ENCODE data around the gene LUZP1.

LUZP1 gene

GRCh38 chr1:23111600-23112535, 56.8 kb downstream of the LUZP1 start:
- no peaks in the 10 kb centered on the region for H3K27me3 ChIP-seq (replicated peaks; ENCODE audit: control insufficient read depth, insufficient read depth, low read length)
- H3K36me3 ChIP-seq (ENCODE audit: control insufficient read depth, insufficient read depth, low read length, severe bottlenecking): peaks cover 16% of the 10 kb centered on the region
- DNase-seq (ENCODE audit: low read depth): no peak
- no peaks in the 10 kb centered on the region for H3K9me3 ChIP-seq (ENCODE audit: control insufficient read depth, low read length)
- peaks cover 11% of the 10 kb centered on the region for H3K4me1 ChIP-seq (ENCODE audit: control insufficient read depth, insufficient read depth, low read length)
- H3K9ac ChIP-seq (ENCODE audit: low read length): no peak overlapping the region
- no peak overlapping the region for H3K4me3 ChIP-seq (ENCODE audit: low read length)

DNA sequence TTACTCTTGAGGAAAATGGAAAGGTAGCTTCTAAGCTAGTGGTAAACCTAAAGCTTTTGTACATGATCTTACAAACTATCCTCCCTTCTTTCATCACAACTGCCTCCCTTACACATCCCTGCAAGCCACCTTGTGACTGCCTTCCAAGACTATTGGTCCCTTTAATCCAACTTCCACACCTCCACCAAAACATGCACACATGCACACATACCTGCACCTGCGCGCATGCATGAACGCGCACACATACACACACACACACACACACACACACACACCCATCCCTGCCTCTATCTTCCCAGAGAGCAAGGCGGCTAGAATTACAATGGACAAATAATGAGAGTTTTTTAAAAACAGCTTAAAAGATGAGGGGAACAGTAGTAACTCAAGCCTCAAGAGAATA, 58.3 kb downstream of the LUZP1 start:
- H3K36me3 ChIP-seq (ENCODE audit: control insufficient read depth, insufficient read depth, low read length, severe bottlenecking): peaks cover 28% of the 10 kb centered on the region
- no peak overlapping the region for H3K9ac ChIP-seq (ENCODE audit: low read length)
- no peak overlapping the region for H3K4me3 ChIP-seq (ENCODE audit: low read length)
- DNase-seq (ENCODE audit: low read depth): no peak
- H3K4me1 ChIP-seq (ENCODE audit: control insufficient read depth, insufficient read depth, low read length): peaks cover 11% of the 10 kb centered on the region
- H3K9me3 ChIP-seq (ENCODE audit: control insufficient read depth, low read length): no peaks in the 10 kb centered on the region
- no peaks in the 10 kb centered on the region for H3K27me3 ChIP-seq (replicated peaks; ENCODE audit: control insufficient read depth, insufficient read depth, low read length)

DNA sequence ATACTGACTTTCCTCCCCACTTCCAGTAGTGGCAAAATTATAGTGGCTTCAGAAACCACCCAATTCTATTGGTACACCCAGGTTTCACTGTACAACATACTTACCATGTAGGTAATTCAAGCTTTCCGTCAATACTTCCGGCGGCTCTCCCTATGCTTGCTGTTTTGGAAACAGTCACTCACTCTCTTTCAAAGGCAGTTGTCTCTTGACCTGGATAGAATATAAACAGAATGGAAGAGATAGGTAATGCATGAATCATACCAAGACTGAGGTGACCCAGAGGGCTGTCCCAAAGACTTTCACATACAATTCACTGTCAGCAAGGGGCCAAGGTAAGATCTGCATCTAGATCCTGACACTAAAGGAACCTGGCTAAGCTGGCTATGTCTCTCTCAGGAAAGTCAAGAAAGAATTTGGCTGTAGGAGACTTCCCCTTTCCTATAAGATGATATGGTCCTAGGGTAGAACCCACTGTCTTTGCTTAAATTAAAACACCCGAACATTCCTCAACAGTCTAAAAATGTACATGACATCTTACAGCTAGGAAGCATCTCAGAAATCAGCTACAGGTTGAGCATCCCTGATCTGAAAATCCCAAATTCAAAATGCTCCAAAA, 59.6 kb downstream of the LUZP1 start:
- no peak overlapping the region for H3K9ac ChIP-seq (ENCODE audit: low read length)
- no peak overlapping the region for H3K4me3 ChIP-seq (ENCODE audit: low read length)
- peaks cover 11% of the 10 kb centered on the region for H3K4me1 ChIP-seq (ENCODE audit: control insufficient read depth, insufficient read depth, low read length)
- peaks cover 38% of the 10 kb centered on the region for H3K36me3 ChIP-seq (ENCODE audit: control insufficient read depth, insufficient read depth, low read length, severe bottlenecking)
- no peak for DNase-seq (ENCODE audit: low read depth)
- no peaks in the 10 kb centered on the region for H3K27me3 ChIP-seq (replicated peaks; ENCODE audit: control insufficient read depth, insufficient read depth, low read length)
- H3K9me3 ChIP-seq (ENCODE audit: control insufficient read depth, low read length): no peaks in the 10 kb centered on the region

DNA sequence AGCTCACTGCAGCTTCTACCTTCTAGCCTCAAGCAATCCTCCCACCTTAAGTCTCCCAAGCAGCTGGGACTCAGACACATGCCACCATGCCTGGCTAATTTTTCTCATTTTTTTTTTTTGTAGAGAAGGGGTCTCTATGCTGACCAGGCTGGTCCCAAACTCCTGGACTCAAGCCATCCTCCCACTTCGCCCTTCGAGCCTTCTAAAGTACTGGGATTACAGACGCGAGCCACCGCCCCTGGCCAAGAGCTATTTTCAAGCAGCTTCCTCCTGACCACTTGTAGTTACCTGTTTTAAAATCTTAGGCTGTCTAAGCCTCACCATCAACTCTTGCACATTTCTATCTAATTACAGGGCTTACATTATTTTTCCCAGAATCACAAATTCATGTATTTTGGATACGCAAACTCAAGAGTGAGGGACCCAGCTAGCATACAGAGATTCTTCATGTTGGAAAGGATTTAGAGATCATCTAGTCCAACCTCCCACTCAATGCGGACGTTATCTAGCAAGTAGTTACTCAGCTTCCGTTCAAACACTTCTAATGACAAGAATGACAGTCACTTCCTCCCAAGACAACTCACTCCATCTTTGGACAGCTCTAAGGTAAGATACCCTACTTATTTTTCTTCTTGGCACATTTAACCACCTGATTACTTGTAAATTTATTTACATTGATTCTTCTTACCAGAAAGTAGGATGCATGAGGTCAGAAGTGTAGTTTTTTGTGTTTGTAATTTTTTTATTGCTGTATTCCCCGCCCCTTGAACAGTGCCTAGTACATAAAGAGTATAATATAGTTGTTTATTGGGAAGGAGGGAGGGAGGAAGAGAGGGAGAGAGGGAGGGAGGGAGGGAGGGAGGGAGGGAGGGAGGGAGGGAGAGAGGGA, 65.4 kb downstream of the LUZP1 start:
- Histone ChIP-seq H3K9me3 (ENCODE audit: control insufficient read depth, low read length) (no peaks in the 10 kb centered on the region), H3K4me1 (ENCODE audit: control insufficient read depth, insufficient read depth, low read length) (peaks cover 50% of the 10 kb centered on the region), H3K36me3 (ENCODE audit: control insufficient read depth, insufficient read depth, low read length, severe bottlenecking) (peaks cover 32% of the 10 kb centered on the region), H3K27me3 (replicated peaks; ENCODE audit: control insufficient read depth, insufficient read depth, low read length) (no peaks in the 10 kb centered on the region), H3K9ac (ENCODE audit: low read length) (no peak overlapping the region), H3K4me3 (ENCODE audit: low read length) (no peak overlapping the region)
- DNase-seq (ENCODE audit: low read depth): no peak

DNA sequence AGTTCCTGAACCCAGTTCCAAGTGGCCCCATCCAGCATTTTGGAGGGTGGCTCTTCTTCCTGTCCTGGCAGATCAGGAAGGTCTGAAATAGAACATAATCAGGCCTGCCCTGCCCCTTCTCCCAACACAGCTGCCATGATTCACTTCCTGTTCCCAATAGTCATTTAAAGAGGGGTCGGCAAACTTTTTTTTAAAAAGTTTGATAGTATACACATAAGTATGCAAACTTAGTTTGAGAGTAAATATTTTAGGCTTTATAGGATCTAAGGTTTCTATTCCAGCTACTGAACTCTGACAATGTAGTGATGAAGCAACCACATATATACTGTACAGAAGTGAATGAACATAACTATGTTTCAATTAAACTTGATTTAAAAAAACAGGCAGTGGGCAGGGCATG, 66.4 kb downstream of the LUZP1 start:
- H3K27me3 ChIP-seq (replicated peaks; ENCODE audit: control insufficient read depth, insufficient read depth, low read length): no peaks in the 10 kb centered on the region
- H3K4me3 ChIP-seq (ENCODE audit: low read length): no peak overlapping the region
- peaks cover 26% of the 10 kb centered on the region for H3K36me3 ChIP-seq (ENCODE audit: control insufficient read depth, insufficient read depth, low read length, severe bottlenecking)
- H3K4me1 ChIP-seq (ENCODE audit: control insufficient read depth, insufficient read depth, low read length): peaks cover 57% of the 10 kb centered on the region
- peak; percentile 68 for DNase-seq (ENCODE audit: low read depth)
- no peaks in the 10 kb centered on the region for H3K9me3 ChIP-seq (ENCODE audit: control insufficient read depth, low read length)
- no peak overlapping the region for H3K9ac ChIP-seq (ENCODE audit: low read length)

DNA sequence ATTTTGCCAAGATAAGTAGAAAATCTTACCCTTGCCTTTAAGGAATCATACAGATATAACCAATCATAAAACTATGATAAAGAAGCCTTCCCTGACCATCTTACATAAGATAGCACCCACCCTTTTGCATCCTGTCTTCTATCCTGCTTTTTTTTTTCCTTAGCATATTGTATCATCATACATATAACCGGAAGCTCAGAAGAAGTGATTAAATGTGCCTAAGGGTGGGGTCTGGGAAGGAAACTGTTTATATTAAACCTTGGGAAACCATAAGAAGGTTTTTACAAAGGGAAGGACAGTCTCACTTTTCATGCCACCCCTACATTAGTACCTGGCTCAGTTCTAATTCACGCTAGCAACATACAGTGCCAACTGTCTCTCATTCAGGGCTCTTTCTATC, 66.8 kb downstream of the LUZP1 start:
- peak overlapping the region; percentile 31 for H3K4me3 ChIP-seq (ENCODE audit: low read length)
- H3K9me3 ChIP-seq (ENCODE audit: control insufficient read depth, low read length): no peaks in the 10 kb centered on the region
- DNase-seq (ENCODE audit: low read depth): peak; percentile 20
- peaks cover 22% of the 10 kb centered on the region for H3K36me3 ChIP-seq (ENCODE audit: control insufficient read depth, insufficient read depth, low read length, severe bottlenecking)
- no peak overlapping the region for H3K9ac ChIP-seq (ENCODE audit: low read length)
- H3K27me3 ChIP-seq (replicated peaks; ENCODE audit: control insufficient read depth, insufficient read depth, low read length): no peaks in the 10 kb centered on the region
- peaks cover 57% of the 10 kb centered on the region for H3K4me1 ChIP-seq (ENCODE audit: control insufficient read depth, insufficient read depth, low read length)

DNA sequence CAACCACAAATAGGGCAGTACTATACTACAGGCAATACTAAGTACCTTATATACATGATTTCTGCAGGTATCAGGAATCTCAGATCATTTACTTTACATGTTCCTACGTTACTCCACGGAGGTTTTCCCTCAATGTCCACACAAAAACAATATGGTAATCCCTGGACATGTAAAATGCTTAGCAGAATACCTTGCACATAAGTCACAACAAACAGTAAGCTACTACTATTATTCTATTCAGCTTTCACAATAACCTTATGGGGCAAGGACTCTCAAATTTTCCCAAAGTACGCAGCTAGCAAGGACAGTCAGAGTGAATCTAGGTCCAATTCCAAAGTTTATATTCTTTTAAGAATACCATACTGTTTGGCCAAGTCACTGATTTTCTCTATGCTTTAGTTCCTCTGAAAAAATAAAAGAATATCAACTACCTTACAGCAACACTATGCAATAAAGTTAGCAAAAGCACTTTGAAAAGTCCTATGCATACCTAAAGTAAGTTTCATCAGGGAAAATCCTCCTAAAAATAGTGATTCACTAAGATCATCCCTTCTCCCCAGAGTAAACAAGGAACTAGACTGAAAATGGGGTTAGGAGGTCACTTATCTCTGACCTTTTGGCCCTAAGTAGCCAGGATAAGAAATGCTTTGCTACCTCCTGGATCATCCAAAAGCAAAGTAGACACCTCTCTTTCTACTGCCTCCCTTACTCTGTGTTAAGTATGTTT, 67.4 kb downstream of the LUZP1 start:
- H3K4me1 ChIP-seq (ENCODE audit: control insufficient read depth, insufficient read depth, low read length): peaks cover 57% of the 10 kb centered on the region
- H3K4me3 ChIP-seq (ENCODE audit: low read length): peak overlapping the region; percentile 31
- H3K9me3 ChIP-seq (ENCODE audit: control insufficient read depth, low read length): no peaks in the 10 kb centered on the region
- DNase-seq (ENCODE audit: low read depth): peak; percentile 45
- peak overlapping the region; percentile 11 for H3K9ac ChIP-seq (ENCODE audit: low read length)
- no peaks in the 10 kb centered on the region for H3K27me3 ChIP-seq (replicated peaks; ENCODE audit: control insufficient read depth, insufficient read depth, low read length)
- peaks cover 19% of the 10 kb centered on the region for H3K36me3 ChIP-seq (ENCODE audit: control insufficient read depth, insufficient read depth, low read length, severe bottlenecking)

- H3K9me3 ChIP-seq (ENCODE audit: control insufficient read depth, low read length): no peaks in the 10 kb centered on the region
- peak overlapping the region; percentile 33 for H3K9ac ChIP-seq (ENCODE audit: low read length)
- peak; percentile 92 for DNase-seq (ENCODE audit: low read depth)
- no peaks in the 10 kb centered on the region for H3K27me3 ChIP-seq (replicated peaks; ENCODE audit: control insufficient read depth, insufficient read depth, low read length)
- H3K36me3 ChIP-seq (ENCODE audit: control insufficient read depth, insufficient read depth, low read length, severe bottlenecking): peaks cover 8% of the 10 kb centered on the region
- peaks cover 57% of the 10 kb centered on the region for H3K4me1 ChIP-seq (ENCODE audit: control insufficient read depth, insufficient read depth, low read length)
- H3K4me3 ChIP-seq (ENCODE audit: low read length): peak overlapping the region; percentile 31
Measured at GRCh38 chr1:23100074-23100748, 68.4 kb downstream of the LUZP1 start.

GRCh38 chr1:23099171-23099536, 69.5 kb downstream of the LUZP1 start:
- no peaks in the 10 kb centered on the region for H3K9me3 ChIP-seq (ENCODE audit: control insufficient read depth, low read length)
- H3K27me3 ChIP-seq (replicated peaks; ENCODE audit: control insufficient read depth, insufficient read depth, low read length): no peaks in the 10 kb centered on the region
- H3K4me3 ChIP-seq (ENCODE audit: low read length): no peak overlapping the region
- H3K4me1 ChIP-seq (ENCODE audit: control insufficient read depth, insufficient read depth, low read length): peaks cover 57% of the 10 kb centered on the region
- no peak overlapping the region for H3K9ac ChIP-seq (ENCODE audit: low read length)
- peaks cover 5% of the 10 kb centered on the region for H3K36me3 ChIP-seq (ENCODE audit: control insufficient read depth, insufficient read depth, low read length, severe bottlenecking)
- DNase-seq (ENCODE audit: low read depth): no peak

GRCh38 chr1:23098463-23099170, 70.0 kb downstream of the LUZP1 start:
- H3K9me3 ChIP-seq (ENCODE audit: control insufficient read depth, low read length): no peaks in the 10 kb centered on the region
- H3K27me3 ChIP-seq (replicated peaks; ENCODE audit: control insufficient read depth, insufficient read depth, low read length): no peaks in the 10 kb centered on the region
- peaks cover 57% of the 10 kb centered on the region for H3K4me1 ChIP-seq (ENCODE audit: control insufficient read depth, insufficient read depth, low read length)
- peaks cover 10% of the 10 kb centered on the region for H3K36me3 ChIP-seq (ENCODE audit: control insufficient read depth, insufficient read depth, low read length, severe bottlenecking)
- peak overlapping the region; percentile 2 for H3K4me3 ChIP-seq (ENCODE audit: low read length)
- peak; percentile 88 for DNase-seq (ENCODE audit: low read depth)
- H3K9ac ChIP-seq (ENCODE audit: low read length): peak overlapping the region; percentile 17
